ENCODE data around the gene RERE.
A peak's percentile ranks its signal among the peaks of the same experiment; 100 is the strongest.
"Not testable (repeated sequence)": the region's sequence is repeated elsewhere in the genome, so short reads cannot be mapped to it uniquely, and the experiment has no call there.

The RERE gene

DNA sequence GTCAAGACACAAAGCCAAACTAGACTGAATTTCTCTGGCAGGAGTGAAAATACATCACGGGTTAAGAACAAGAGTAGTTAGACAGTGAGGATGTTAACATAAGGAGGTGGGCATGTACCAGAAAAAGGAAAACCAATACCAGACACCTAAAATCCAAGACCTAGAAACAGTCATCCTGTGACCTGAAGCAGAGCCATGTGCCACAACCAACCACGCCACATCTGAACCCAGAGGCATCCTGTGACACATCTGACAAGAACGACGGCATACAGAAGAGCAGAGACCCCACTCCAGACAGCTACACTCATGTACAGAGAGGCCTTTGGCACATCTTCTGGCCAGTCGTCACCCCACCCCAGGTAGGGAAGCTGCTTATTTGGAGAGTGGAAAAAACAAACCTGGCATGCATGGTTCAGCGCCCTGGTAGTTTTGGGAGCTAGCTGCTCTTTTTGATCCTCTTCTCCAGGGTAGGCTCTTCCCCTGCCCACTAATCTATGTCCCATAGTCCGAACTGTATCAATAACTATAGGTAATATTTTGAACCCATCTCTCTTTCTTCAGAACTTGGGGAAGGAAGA is 427.4 kb downstream of the RERE start:
- Mint-ChIP-seq H3K27ac (no peak overlapping the region), H3K36me3 (ENCODE audit: low read depth) (peaks cover 84% of the 10 kb centered on the region), H3K27me3 (no peaks in the 10 kb centered on the region), H3K9me3 (no peaks in the 10 kb centered on the region), H3K4me1 (ENCODE audit: low read depth) (peaks cover 69% of the 10 kb centered on the region), H3K4me3 (no peak overlapping the region)
- intact Hi-C loops (cut with micrococcal nuclease): no loop called here

DNA sequence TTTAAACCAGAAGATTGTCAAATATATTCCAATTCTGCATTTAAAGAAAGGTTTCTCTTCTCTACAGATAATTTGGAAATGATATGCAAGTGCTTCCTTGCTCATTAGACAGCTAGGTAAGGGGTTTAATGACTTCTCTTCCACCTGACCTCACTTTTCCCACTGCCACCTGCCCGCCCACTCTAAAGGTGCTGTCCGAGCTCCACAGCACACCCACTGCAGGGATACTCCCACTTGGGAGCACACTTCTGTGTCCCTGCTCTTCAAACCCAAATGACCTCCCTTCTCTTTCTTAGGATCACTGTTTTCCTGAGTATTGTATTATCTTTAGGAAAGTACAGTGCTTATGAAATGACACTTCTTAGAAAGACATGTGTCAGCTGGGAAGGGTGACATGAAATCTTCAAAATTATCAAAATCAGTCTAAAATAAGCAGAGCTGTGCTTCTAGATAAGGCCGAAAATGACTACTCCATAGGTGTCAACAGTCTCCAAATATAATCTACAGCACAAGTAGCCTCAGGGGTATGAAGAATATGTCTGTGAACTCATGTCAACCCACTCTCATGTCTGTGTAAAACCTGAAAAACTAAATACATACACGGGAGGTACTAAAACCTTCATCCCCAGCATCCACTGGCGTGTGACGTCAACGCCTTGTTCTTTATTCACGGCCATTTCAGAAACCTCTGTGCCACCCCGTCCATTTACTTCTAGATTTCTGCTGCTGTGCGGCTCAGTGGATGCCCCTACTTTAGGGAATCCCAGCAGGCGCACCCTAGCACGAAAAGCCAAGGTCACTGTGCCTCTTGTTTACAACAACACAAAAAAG is 428.5 kb downstream of the RERE start:
- H3K4me1 Mint-ChIP-seq (ENCODE audit: low read depth): peaks cover 73% of the 10 kb centered on the region
- no peaks in the 10 kb centered on the region for H3K9me3 Mint-ChIP-seq
- H3K4me3 Mint-ChIP-seq: no peak overlapping the region
- intact Hi-C loops (cut with micrococcal nuclease): no loop called here
- no peaks in the 10 kb centered on the region for H3K27me3 Mint-ChIP-seq
- H3K36me3 Mint-ChIP-seq (ENCODE audit: low read depth): peaks cover 88% of the 10 kb centered on the region
- H3K27ac Mint-ChIP-seq: no peak overlapping the region

DNA sequence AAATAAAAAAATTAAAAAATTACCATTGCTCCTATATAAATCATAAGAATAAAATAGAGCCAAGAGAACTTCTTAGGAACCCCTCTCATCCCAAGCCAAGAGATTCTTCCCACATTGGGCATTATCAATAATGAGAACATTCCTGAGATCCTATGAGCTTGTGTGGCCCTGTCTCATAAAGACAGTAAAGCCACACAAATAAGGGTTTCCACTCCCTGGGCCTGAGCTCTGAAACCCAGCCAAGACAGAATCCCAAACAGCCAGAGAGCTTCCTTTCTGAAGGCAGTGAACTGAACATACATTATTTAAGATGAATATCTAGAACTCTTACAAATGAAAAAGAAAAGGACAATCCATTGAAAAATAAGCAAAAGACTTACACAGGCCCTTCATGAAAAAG is 431.2 kb downstream of the RERE start:
- Mint-ChIP-seq H3K27me3 (no peaks in the 10 kb centered on the region), H3K9me3 (no peaks in the 10 kb centered on the region), H3K27ac (no peak overlapping the region), H3K4me1 (ENCODE audit: low read depth) (peaks cover 82% of the 10 kb centered on the region), H3K36me3 (ENCODE audit: low read depth) (peaks cover 88% of the 10 kb centered on the region), H3K4me3 (no peak overlapping the region)
- intact Hi-C loops (cut with micrococcal nuclease): no loop called here

DNA sequence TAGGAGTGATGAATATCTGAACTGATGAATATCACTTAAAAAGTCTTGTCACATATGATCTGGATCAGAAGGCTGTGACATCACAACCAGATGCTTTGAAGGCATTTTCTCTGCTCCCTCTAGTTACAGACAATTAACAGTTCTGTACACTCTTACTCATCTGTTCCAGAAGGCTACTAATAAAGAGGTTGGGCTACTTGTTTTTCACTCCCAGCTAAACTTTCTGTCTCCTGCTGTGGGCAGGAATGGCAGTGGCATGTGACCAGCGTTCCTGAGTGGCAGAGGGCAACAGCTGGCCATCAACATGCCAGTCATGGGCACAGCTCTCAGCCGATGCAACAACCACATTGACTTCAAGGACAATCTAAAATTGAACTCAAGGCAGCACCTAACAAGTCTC is 432.9 kb downstream of the RERE start:
- Mint-ChIP-seq H3K4me1 (ENCODE audit: low read depth) (peaks cover 78% of the 10 kb centered on the region), H3K9me3 (no peaks in the 10 kb centered on the region), H3K27me3 (no peaks in the 10 kb centered on the region), H3K36me3 (ENCODE audit: low read depth) (peaks cover 88% of the 10 kb centered on the region), H3K27ac (no peak overlapping the region), H3K4me3 (no peak overlapping the region)
- intact Hi-C loops (cut with micrococcal nuclease): no loop called here

DNA sequence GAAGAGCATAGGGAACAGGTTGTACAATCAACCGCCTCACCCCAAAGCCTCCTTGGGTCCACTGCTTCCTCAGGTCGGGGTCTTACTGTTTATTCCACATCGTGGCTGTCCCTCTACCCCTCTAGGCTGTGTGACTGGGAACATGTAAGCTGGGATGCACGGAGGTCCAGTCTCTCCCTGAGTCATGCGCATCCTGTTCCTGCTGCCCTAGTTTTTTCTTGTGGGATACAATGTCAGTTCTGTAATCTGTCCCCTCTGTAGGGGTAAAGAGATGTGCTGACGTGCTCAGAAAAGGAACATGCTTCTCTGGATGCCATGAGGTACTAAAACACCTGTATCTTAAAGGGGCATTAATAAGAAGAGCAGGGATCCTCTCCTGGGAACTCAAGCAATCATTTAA is 433.4 kb downstream of the RERE start:
- intact Hi-C loops (cut with micrococcal nuclease): no loop called here
- Mint-ChIP-seq H3K36me3 (ENCODE audit: low read depth) (peaks cover 88% of the 10 kb centered on the region), H3K9me3 (no peaks in the 10 kb centered on the region)

DNA sequence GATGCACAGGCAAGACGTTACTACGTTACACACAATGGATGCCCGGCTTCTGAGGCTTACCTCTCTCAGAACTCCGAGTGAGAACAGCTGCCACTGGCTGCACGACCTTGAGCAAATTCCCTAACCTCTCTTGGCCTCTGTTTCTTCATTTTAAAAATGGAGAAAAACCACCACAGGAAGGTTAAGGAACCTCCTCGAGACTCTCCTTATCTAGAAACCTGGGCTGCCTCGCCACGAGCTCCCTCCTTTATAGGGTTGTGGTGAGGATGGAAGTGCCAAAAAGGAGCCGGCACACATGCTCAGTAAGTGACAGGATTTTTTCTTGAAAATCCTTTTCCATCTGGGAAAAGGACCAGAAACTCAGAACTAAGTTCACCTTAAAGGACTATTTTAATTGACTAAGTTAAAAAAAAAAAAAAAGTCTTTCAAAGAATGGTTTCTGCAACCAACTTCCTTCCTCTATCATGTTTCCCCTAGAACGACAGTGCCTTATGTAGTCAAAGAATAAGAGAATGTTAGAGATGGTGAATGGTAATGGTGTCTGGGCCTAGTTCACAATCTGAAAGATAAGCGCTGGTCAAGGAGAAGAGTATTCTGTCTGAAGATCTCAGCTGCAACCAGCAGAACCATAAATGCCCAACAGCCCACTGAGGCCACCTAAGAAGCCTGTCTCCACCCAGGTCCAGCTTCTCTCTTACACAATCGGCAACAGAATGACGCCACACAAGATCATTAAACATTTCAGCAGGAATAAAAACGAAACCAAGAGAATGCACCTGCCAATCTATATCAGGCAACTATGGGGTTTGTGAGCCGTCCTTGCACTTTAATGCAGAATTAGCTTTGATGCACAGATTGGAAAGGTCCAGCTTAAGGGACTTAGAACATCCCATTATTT is 434.6 kb downstream of the RERE start:
- Mint-ChIP-seq H3K36me3 (ENCODE audit: low read depth) (peaks cover 91% of the 10 kb centered on the region), H3K4me1 (ENCODE audit: low read depth) (peaks cover 82% of the 10 kb centered on the region), H3K27me3 (no peaks in the 10 kb centered on the region), H3K9me3 (no peaks in the 10 kb centered on the region), H3K4me3 (no peak overlapping the region), H3K27ac (peak overlapping the region; percentile 15)
- intact Hi-C loops (cut with micrococcal nuclease): no loop called here

More for the DNA sequence above, 433.4 kb downstream of the RERE start:
- H3K27ac Mint-ChIP-seq: no peak overlapping the region
- no peaks in the 10 kb centered on the region for H3K27me3 Mint-ChIP-seq
- peaks cover 78% of the 10 kb centered on the region for H3K4me1 Mint-ChIP-seq (ENCODE audit: low read depth)
- H3K4me3 Mint-ChIP-seq: no peak overlapping the region

DNA sequence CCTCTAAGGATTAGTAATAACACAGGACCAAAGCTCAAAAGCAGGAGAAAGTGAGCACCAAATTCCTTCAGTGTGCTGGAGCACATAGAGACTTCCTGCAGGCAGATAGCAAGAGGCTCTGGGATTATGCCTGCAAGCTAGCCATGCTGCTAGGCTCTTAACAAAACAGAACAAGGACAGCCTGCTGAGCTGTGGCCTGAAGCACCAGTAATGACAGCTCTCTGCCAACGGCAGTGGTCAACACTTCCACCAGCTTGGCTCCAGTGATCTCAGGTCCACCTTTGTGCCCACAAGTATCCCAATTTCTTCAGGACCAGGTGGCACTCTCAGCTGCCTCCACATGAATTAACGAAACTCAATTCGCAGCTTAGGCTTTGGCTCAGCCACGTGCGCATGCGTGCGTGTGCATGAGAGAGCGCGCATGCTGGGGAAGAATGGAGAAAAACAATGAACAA is 435.4 kb downstream of the RERE start:
- H3K9me3 Mint-ChIP-seq: no peaks in the 10 kb centered on the region
- no peak overlapping the region for H3K27ac Mint-ChIP-seq
- H3K4me1 Mint-ChIP-seq (ENCODE audit: low read depth): peaks cover 82% of the 10 kb centered on the region
- H3K27me3 Mint-ChIP-seq: no peaks in the 10 kb centered on the region
- intact Hi-C loops (cut with micrococcal nuclease): no loop called here
- no peak overlapping the region for H3K4me3 Mint-ChIP-seq
- H3K36me3 Mint-ChIP-seq (ENCODE audit: low read depth): peaks cover 91% of the 10 kb centered on the region

DNA sequence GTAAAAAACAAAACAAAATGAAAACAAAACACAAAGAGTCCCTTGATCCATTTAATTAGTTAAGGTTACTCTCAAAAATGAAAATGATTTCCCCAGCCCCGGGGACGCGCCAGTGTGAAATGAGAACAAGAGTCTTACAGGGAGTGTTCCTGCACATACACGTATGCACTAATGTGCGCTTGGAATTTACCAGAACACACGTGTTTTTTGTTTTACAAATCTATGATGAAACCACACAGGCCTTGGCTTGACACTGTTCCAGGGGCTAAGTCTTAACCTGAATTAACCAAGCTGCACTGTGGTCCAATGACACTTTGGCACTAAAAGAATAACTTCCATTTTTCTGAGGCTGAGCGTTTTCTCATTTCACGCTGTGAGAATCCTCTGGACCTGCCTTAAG is 435.8 kb downstream of the RERE start:
- Mint-ChIP-seq H3K36me3 (ENCODE audit: low read depth) (peaks cover 87% of the 10 kb centered on the region), H3K4me3 (no peak overlapping the region), H3K27ac (no peak overlapping the region), H3K27me3 (no peaks in the 10 kb centered on the region), H3K4me1 (ENCODE audit: low read depth) (peaks cover 79% of the 10 kb centered on the region), H3K9me3 (no peaks in the 10 kb centered on the region)
- intact Hi-C loops (cut with micrococcal nuclease): no loop called here

DNA sequence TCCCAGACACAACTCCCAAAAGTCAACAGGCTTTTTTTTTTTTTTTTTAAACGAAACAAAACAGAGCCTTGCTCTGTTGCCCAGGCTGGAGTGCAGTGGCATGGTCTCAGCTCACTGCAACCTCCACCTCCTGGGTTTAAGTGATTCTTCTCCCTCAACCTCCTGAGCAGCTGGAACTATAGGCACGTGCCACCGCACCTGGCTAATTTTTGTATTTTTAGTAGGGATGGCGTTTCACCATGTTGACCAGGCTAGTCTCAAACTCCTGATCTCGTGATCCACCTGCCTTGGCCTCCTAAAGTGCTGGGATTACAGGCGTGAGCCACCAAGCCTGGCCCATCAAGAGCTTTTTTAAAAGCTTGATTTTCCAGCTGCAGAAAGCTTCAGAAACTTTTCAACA is 437.1 kb downstream of the RERE start:
- Mint-ChIP-seq H3K36me3 (ENCODE audit: low read depth) (peaks cover 89% of the 10 kb centered on the region), H3K4me1 (ENCODE audit: low read depth) (peaks cover 79% of the 10 kb centered on the region)
- H3K4me3 Mint-ChIP-seq; H3K27me3 Mint-ChIP-seq; H3K9me3 Mint-ChIP-seq; intact Hi-C loops (cut with micrococcal nuclease); H3K27ac Mint-ChIP-seq: not testable (repeated sequence)

DNA sequence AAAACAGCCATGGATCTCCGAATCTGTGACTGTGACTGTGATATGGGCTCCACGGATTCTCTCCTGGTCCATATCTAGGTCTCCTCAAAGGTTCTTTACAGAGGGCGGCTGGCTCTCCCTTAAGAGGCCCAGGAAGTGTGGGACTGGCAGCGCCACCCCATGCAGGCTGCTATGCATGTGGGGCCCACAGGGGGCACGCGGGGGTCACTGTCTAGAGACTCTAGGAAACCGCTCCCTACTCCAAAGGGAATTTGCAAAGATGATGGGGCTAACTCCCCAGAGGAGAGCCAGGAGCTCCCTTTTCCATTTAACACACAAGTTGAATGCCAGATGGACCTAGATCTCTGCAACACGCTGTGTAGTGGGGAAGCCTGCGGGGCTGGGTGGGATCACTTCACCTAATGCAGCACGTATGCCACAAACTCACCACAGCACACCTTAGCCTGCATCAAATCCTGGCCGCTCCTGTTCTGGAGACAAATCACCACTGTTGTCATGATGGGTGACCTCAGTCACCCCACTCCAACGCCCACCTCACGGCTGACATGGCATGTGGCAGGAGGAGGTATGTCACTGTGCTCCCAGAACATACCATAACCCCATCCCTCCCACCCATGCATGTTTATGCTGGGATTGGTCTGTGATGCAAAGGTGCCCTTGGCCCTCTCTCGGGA is 437.8 kb downstream of the RERE start:
- Mint-ChIP-seq H3K36me3 (ENCODE audit: low read depth) (peaks cover 88% of the 10 kb centered on the region), H3K4me3 (no peak overlapping the region), H3K4me1 (ENCODE audit: low read depth) (peaks cover 77% of the 10 kb centered on the region), H3K27ac (peak overlapping the region; percentile 63), H3K9me3 (no peaks in the 10 kb centered on the region), H3K27me3 (no peaks in the 10 kb centered on the region)
- intact Hi-C loops (cut with micrococcal nuclease): no loop called here

DNA sequence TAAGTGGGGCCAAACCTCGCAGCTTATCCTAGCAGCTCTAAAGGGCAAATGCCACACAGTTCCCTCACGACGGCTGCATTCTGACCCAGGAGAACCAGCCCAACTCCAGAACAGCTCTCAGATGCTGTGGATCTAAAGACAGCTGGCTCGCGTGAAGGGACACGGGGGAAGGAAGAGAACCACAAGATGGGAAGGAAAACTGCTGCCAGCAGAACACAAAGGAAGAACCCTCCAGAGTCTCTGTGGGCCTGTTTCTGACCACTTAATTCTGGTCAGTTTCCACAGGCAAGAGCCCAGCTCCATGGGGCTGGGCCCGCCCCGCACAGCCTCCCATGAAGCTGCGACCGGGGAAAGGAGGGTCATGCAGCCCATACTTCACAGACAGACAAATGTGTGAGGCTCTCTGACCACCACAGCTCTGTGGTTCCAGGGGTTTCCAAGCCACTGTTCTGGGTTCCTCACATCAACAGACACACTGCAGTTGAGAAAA is 438.4 kb downstream of the RERE start:
- Mint-ChIP-seq H3K27me3 (no peaks in the 10 kb centered on the region), H3K4me1 (ENCODE audit: low read depth) (peaks cover 77% of the 10 kb centered on the region), H3K36me3 (ENCODE audit: low read depth) (peaks cover 88% of the 10 kb centered on the region), H3K9me3 (no peaks in the 10 kb centered on the region), H3K27ac (peak overlapping the region; percentile 63), H3K4me3 (no peak overlapping the region)
- intact Hi-C loops (cut with micrococcal nuclease): no loop called here

DNA sequence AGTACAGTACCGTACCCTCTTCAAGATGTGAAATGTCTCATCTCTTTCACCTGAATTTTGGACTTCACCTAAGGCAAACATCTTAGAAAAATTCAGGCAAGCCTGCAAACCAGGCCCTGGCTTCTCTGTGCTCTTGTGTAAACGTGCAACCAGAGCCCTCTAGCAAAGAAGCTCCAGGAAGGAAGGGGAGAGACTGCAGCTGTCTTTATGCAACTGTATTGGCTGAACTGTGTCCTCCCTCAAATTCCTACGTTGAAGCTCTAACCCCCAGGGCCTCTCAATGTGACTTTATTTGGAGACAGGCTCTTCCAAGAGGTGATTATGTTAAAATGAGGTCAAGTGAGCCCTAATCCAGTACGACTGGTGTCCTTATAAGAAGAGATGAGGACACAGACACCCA is 439.3 kb downstream of the RERE start:
- Mint-ChIP-seq H3K36me3 (ENCODE audit: low read depth) (peaks cover 89% of the 10 kb centered on the region), H3K4me1 (ENCODE audit: low read depth) (peaks cover 78% of the 10 kb centered on the region), H3K4me3 (no peak overlapping the region), H3K27ac (no peak overlapping the region), H3K27me3 (no peaks in the 10 kb centered on the region), H3K9me3 (no peaks in the 10 kb centered on the region)
- intact Hi-C loops (cut with micrococcal nuclease): no loop called here

DNA sequence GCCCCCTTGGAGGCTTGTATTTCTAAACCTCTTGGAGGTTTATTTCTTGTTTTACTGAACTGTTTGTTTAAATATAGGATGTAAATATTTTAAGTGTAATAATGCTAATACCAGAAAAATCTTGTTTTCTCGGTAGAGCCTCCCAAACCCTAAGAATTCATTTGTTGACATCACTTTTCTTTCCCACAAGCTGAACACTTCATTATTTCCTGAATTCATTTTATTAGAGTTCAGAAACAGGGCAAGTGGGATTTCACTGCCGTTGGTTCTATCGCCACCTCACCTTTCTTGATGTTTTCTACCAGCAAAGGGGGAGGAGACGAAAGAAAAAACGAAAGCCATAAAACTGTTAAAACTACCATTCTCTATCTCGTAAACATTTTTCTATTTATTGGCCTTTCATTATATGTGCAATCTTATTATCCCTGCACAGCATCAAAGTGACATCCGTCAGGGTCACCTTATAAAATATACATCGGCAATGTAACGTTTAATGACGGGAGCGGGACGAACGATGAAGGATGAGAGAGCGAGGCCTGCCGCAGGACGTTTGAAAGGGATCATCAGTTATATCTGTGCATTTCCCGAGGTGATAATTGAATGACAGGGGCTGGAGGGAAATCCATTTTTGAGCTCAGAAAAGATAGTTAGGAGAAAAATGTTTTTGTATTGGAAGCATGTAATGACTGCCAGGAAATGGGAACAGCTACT is 440.0 kb downstream of the RERE start:
- Mint-ChIP-seq H3K36me3 (ENCODE audit: low read depth) (peaks cover 89% of the 10 kb centered on the region), H3K4me1 (ENCODE audit: low read depth) (peaks cover 78% of the 10 kb centered on the region), H3K4me3 (no peak overlapping the region), H3K27me3 (no peaks in the 10 kb centered on the region), H3K27ac (no peak overlapping the region), H3K9me3 (no peaks in the 10 kb centered on the region)
- intact Hi-C loops (cut with micrococcal nuclease): no loop called here
